Embryonic facial prominence (tissue), 1 donor: ENCODE measurements around the gene POU6F2.
"Not testable (repeated sequence)": the region's sequence is repeated elsewhere in the genome, so short reads cannot be mapped to it uniquely, and the experiment has no call there.

Source experiments
- DNase-seq: peaks from one replicate; pipeline ENCODE4 v3.0.0-alpha.2; 2016; ENCODE audit errors: extremely low spot score

POU6F2 gene

GRCh38 chr7:39353615-39354376 lies 376.1 kb downstream of the POU6F2 start:
- DNase-seq, result no peak

- DNase-seq, result no peak
These were observed 378.0 kb downstream of the POU6F2 start for GRCh38 chr7:39355664-39356063.

GRCh38 chr7:39356172-39356925 lies 378.6 kb downstream of the POU6F2 start:
- DNase-seq, result no peak

- DNase-seq, result no peak
These were observed 379.9 kb downstream of the POU6F2 start for GRCh38 chr7:39357648-39358047.

- DNase-seq, result no peak
These were observed 382.3 kb downstream of the POU6F2 start for GRCh38 chr7:39360038-39360437.

GRCh38 chr7:39360766-39361165 lies 383.1 kb downstream of the POU6F2 start:
- no peak for DNase-seq

- DNase-seq, result no peak
These were observed 388.1 kb downstream of the POU6F2 start for GRCh38 chr7:39365751-39366295.

GRCh38 chr7:39367451-39367850 lies 389.7 kb downstream of the POU6F2 start:
- no peak for DNase-seq

- DNase-seq, result no peak
These were observed 390.2 kb downstream of the POU6F2 start for GRCh38 chr7:39367943-39368342.

- DNase-seq, result no peak
These were observed 394.7 kb downstream of the POU6F2 start for GRCh38 chr7:39372383-39372782.

- DNase-seq, result no peak
These were observed 396.8 kb downstream of the POU6F2 start for GRCh38 chr7:39374436-39375040.

GRCh38 chr7:39375047-39375873 lies 397.6 kb downstream of the POU6F2 start:
- no peak for DNase-seq

GRCh38 chr7:39375874-39376190 lies 398.1 kb downstream of the POU6F2 start:
- no peak for DNase-seq

GRCh38 chr7:39376881-39377280 lies 399.2 kb downstream of the POU6F2 start:
- DNase-seq, result not testable (repeated sequence)

- DNase-seq, result no peak
These were observed 401.7 kb downstream of the POU6F2 start for GRCh38 chr7:39379416-39379815.

- DNase-seq, result no peak
These were observed 405.4 kb downstream of the POU6F2 start for GRCh38 chr7:39383136-39383535.

GRCh38 chr7:39384386-39384785 lies 406.7 kb downstream of the POU6F2 start:
- no peak for DNase-seq

- no peak for DNase-seq
These were observed 409.0 kb downstream of the POU6F2 start for GRCh38 chr7:39386718-39387117.

- no peak for DNase-seq
These were observed 414.4 kb downstream of the POU6F2 start for GRCh38 chr7:39392151-39392550.

- no peak for DNase-seq
These were observed 416.5 kb downstream of the POU6F2 start for GRCh38 chr7:39394105-39394680.

GRCh38 chr7:39399458-39399857 lies 421.7 kb downstream of the POU6F2 start:
- no peak for DNase-seq
